BE2C (cell line): ENCODE results near the gene SORCS3.

Source experiments
- DNase-seq: peaks from one replicate; pipeline ENCODE4 v3.0.0-alpha.2; 2020
- H3K27me3 ChIP-seq: fragments of 250-450 bp; sonication (Bioruptor Pico); 2 replicates; pipeline ENCODE4 v1.5.1; 2020; ENCODE audit warnings: mild to moderate bottlenecking
- H3K36me3 ChIP-seq: fragments of 250-450 bp; sonication (Bioruptor Pico); 2 replicates; pipeline ENCODE4 v1.5.1; 2020; ENCODE audit warnings: mild to moderate bottlenecking
- H3K4me1 ChIP-seq: fragments of 250-450 bp; sonication (Bioruptor Pico); 2 replicates; pipeline ENCODE4 v1.5.1; 2020
- H3K4me3 ChIP-seq: 2 replicates; pipeline ENCODE4 v1.5.1; 2011; ENCODE audit warnings: low read depth, low read length
- H3K9me3 ChIP-seq: fragments of 250-450 bp; sonication (Bioruptor Pico); 2 replicates; pipeline ENCODE4 v1.5.1; 2020
- TF ChIP-seq, protein P1 (sequence below): IDR thresholded peaks from 2 replicates; pipeline ENCODE4 v1.5.1; 2012; ENCODE audit warnings: mild to moderate bottlenecking, low read depth, low read length

The SORCS3 gene

DNA sequence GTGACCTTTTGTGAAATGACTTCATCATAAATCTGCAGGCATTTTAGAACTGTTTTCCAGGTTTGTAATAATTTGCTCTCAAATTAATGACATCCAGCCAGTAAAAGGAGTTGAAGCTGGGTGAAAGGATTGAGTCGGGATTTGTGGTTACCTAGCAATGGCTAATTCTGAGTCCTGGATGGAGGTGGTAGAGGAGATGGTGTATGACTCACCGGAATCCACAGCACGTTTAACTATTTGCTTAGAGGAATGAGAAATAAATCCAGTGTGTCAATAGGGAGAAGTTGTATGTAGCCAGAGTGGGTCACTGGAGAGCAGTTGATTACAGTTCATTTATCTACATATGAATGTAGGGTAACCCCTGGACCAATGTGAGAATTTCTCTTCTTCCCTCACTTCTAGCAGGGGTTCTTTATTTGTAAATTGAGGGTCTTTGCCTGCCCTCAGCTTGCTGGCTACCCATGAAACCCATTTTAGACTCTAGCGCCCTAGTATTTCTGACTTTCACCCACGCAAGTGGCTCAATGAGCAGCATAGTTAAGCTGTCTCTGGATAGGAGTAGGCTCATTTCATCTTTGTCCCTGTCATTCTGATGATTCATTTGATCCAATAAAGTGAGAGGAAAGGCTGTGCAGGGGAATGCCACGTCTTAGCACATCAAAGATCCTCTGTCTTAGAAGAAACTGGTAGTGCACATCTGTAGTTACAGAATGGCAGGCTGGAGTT is 547.8 kb downstream of the SORCS3 start:
- no peak for DNase-seq

DNA sequence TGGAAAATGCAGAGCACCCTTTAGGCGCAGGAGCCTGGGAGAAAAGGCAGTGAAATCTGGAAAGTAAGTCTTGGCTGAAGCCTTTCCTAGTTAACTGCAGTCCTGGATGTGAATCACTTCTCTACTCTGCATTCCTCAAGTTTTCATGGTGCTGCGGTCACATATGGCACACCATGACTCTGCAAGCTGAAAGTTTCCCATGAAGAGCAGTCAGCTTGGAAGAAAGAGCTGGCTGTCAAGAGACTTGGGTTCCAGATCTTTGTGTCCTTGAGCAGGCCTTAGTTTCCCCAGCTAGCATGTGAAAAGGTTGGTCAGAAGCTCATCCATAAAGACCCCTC is 548.3 kb downstream of the SORCS3 start:
- H3K4me3 ChIP-seq = no peak overlapping the region
- H3K4me1 ChIP-seq = no peaks in the 10 kb centered on the region
- DNase-seq = no peak
- TF ChIP-seq, protein P1, sequence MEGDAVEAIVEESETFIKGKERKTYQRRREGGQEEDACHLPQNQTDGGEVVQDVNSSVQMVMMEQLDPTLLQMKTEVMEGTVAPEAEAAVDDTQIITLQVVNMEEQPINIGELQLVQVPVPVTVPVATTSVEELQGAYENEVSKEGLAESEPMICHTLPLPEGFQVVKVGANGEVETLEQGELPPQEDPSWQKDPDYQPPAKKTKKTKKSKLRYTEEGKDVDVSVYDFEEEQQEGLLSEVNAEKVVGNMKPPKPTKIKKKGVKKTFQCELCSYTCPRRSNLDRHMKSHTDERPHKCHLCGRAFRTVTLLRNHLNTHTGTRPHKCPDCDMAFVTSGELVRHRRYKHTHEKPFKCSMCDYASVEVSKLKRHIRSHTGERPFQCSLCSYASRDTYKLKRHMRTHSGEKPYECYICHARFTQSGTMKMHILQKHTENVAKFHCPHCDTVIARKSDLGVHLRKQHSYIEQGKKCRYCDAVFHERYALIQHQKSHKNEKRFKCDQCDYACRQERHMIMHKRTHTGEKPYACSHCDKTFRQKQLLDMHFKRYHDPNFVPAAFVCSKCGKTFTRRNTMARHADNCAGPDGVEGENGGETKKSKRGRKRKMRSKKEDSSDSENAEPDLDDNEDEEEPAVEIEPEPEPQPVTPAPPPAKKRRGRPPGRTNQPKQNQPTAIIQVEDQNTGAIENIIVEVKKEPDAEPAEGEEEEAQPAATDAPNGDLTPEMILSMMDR = no peak
- H3K9me3 ChIP-seq = no peaks in the 10 kb centered on the region
- no peaks in the 10 kb centered on the region for H3K27me3 ChIP-seq
- no peaks in the 10 kb centered on the region for H3K36me3 ChIP-seq

More for the DNA sequence above, 547.8 kb downstream of the SORCS3 start:
- Histone ChIP-seq H3K9me3 (no peaks in the 10 kb centered on the region), H3K36me3 (no peaks in the 10 kb centered on the region), H3K27me3 (no peaks in the 10 kb centered on the region), H3K4me3 (no peak overlapping the region), H3K4me1 (no peaks in the 10 kb centered on the region)
- TF ChIP-seq, protein P1 = no peak

DNA sequence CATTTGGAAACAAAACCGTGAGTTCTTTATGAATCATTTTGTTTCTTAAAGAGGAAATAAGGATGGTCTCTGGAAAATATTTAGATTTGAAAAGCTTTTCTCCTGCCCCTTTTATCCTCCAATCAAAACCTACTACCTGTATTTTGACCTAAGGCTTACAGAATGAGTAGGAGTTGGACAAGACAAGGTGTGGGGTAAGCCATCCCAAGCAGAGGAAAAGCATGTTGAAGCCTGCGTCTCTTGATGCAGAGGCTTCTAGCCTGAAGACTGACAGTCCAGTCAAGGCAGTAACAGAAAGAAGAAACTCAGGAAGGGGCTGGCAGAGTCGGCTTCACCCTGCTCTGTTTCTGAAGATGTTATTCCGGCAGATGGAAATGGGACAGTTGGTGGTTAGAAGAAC is 551.1 kb downstream of the SORCS3 start:
- H3K27me3 ChIP-seq = no peaks in the 10 kb centered on the region
- TF ChIP-seq, protein P1 = no peak
- H3K36me3 ChIP-seq = no peaks in the 10 kb centered on the region
- no peak for DNase-seq
- no peak overlapping the region for H3K4me3 ChIP-seq
- no peaks in the 10 kb centered on the region for H3K4me1 ChIP-seq
- H3K9me3 ChIP-seq = no peaks in the 10 kb centered on the region

DNA sequence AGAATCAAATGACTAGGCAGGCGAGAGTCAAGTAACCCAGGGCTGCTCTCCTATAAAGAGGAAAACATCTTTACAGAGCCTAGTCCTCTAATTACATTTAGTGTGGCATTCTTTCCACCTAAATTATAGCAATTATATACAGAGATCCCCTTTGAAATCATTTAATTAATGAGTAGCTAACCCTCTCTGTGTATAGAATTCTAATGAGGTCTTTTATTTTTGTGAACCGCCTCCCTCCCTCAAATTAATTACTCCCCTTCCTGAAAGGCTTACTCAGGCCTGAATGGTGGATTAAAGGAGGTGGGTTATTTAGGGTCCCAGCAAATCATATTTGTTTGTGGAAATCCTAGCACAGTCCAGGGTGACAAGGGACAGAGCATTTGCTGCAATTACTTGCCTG is 551.8 kb downstream of the SORCS3 start:
- TF ChIP-seq, protein P1 = no peak
- Histone ChIP-seq H3K9me3 (no peaks in the 10 kb centered on the region), H3K4me3 (no peak overlapping the region), H3K27me3 (no peaks in the 10 kb centered on the region), H3K36me3 (no peaks in the 10 kb centered on the region), H3K4me1 (no peaks in the 10 kb centered on the region)
- no peak for DNase-seq

DNA sequence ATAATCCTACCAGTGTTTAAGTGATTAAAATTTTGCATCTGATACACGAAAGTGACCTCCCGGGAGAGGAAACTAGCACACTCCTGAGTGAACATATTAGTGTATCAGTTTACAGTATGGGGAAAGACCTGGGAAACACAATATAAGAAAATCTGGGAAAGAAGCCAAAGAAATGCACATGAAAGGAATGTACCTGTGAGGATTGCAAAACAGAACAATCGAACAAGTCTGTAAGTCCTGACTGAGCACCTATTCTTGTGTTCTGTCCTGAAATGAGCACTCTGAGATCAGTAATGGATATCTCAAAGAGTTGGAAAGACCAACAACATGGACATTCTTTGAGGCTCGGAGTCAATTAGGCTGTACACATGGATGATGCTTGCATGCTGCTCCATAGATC is 554.7 kb downstream of the SORCS3 start:
- Histone ChIP-seq H3K36me3 (no peaks in the 10 kb centered on the region), H3K9me3 (no peaks in the 10 kb centered on the region), H3K4me3 (no peak overlapping the region), H3K4me1 (no peaks in the 10 kb centered on the region), H3K27me3 (no peaks in the 10 kb centered on the region)
- TF ChIP-seq, protein P1 = no peak
- DNase-seq = no peak

DNA sequence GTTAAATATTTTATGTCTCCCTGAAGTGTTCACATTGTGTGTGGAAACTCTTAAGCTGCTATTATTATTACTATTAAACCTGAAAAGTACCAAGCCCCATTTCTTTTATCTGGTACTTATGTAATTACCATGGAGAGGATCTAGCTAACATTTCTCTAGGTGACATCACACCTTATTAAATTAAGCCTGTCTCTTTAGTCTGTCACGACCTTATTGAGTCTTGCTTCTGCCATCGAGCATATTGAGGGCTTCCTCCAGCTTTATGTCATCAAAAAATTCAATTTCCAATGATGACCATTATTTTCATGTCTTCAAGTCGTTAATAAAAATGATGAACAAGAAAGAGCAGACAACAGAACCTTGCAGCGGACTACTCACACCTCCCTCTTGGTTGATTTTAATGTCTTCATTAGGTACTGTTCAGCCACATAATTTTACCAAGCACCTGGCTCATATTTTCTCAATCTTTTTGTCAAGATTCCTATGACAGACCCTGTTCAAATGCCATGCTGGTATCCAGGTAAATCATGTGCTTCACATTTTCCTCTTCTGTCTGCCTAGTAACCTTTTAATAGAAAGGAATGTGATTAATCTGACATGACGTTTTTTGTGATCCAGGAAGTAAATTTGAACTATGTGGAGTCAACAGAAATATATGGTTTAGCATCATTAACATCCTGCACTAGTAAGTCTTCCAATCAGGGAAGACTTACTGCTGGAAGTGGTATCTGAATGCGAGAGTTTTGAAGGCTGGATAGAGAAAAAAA is 556.7 kb downstream of the SORCS3 start:
- no peaks in the 10 kb centered on the region for H3K27me3 ChIP-seq
- no peak for DNase-seq
- TF ChIP-seq, protein P1 = no peak

More for the DNA sequence above, 556.7 kb downstream of the SORCS3 start:
- Histone ChIP-seq H3K4me3 (no peak overlapping the region), H3K9me3 (no peaks in the 10 kb centered on the region), H3K4me1 (no peaks in the 10 kb centered on the region), H3K36me3 (no peaks in the 10 kb centered on the region)
